Fibroblast of mammary gland (primary cell): ENCODE results near the gene AP2B1.
A peak's percentile ranks its signal among the peaks of the same experiment; 100 is the strongest.

Experiments
- DNase-seq: peaks from one replicate; pipeline ENCODE4 v3.0.0-alpha.2; 2010; ENCODE audit warnings: low read depth
- H3K4me3 ChIP-seq: 2 replicates; pipeline ENCODE4 v1.5.1; 2011; ENCODE audit warnings: low read depth, mild to moderate bottlenecking, low read length, moderate library complexity; ENCODE audit not compliant: control insufficient read depth
- CTCF ChIP-seq: conservative IDR thresholded peaks from 2 replicates; pipeline ENCODE4 v1.5.1; 2011; ENCODE audit warnings: low read depth, low read length, inconsistent platforms; ENCODE audit not compliant: control insufficient read depth, insufficient read depth

Gene AP2B1

GRCh38 chr17:35743626-35744328 is 156.7 kb downstream of the AP2B1 start:
- peak; percentile 29 for DNase-seq
- TF ChIP-seq CTCF: no peak

GRCh38 chr17:35744830-35745229 is 157.7 kb downstream of the AP2B1 start:
- no peak overlapping the region for H3K4me3 ChIP-seq
- TF ChIP-seq CTCF: no peak
- DNase-seq: no peak

More at GRCh38 chr17:35743626-35744328, 156.7 kb downstream of the AP2B1 start:
- H3K4me3 ChIP-seq: no peak overlapping the region

- no peak overlapping the region for H3K4me3 ChIP-seq
- no peak for TF ChIP-seq CTCF
- DNase-seq: no peak
Measured at GRCh38 chr17:35745246-35745645, 158.1 kb downstream of the AP2B1 start.

- no peak overlapping the region for H3K4me3 ChIP-seq
- no peak for TF ChIP-seq CTCF
- no peak for DNase-seq
Measured at GRCh38 chr17:35745749-35746320, 158.7 kb downstream of the AP2B1 start.

GRCh38 chr17:35747540-35748017 is 160.5 kb downstream of the AP2B1 start:
- no peak overlapping the region for H3K4me3 ChIP-seq
- DNase-seq: peak; percentile 80
- TF ChIP-seq CTCF: peak; percentile 80

GRCh38 chr17:35748341-35748841 is 161.3 kb downstream of the AP2B1 start:
- no peak for TF ChIP-seq CTCF
- no peak overlapping the region for H3K4me3 ChIP-seq
- DNase-seq: no peak

- no peak for DNase-seq
- H3K4me3 ChIP-seq: no peak overlapping the region
- TF ChIP-seq CTCF: no peak
Measured at GRCh38 chr17:35748979-35749378, 161.9 kb downstream of the AP2B1 start.
